ENCODE data around the gene CST9. TPM values are rescaled to one million over a fixed set of nuclear protein-coding genes. Genes with fewer than 3 reads are reported as not detected.
A peak's percentile ranks its signal among the peaks of the same experiment; 100 is the strongest.

CST9 gene
- total and polyA plus RNA-seq, 2 of the 13 experiments (the other 11 are each of a cell fraction or from before 2014, with no cell fraction given): 0.07 TPM; not detected in 1

- TF ChIP-seq REXO4 (CRISPR knock-in tag; IDR thresholded peaks at IDR 0.05; ENCODE audit: borderline replicate concordance) (peak; percentile 93; the same call in 1 of the 2 replicates), JUND (CRISPR knock-in tag; IDR thresholded peaks at IDR 0.05) (peak; percentile 65; the same call in 1 of the 2 replicates), NBN (conservative IDR thresholded peaks at IDR 0.05) (no peak), NPAS2 (CRISPR knock-in tag; IDR thresholded peaks at IDR 0.05; ENCODE audit: borderline replicate concordance) (no peak), SAFB2 (CRISPR knock-in tag; IDR thresholded peaks at IDR 0.05; ENCODE audit: borderline replicate concordance, low read depth) (peak; percentile 95; the same call in 1 of the 2 replicates), SALL2 (CRISPR knock-in tag; IDR thresholded peaks at IDR 0.05) (no peak; the same call in 1 of the 2 replicates), ZNF383 (CRISPR knock-in tag; IDR thresholded peaks at IDR 0.05; ENCODE audit: borderline replicate concordance) (peak; percentile 76; the same call in 1 of the 2 replicates), ZNF7 (CRISPR knock-in tag; IDR thresholded peaks at IDR 0.05) (0 out of 2 replicates have a peak, but pooled peaks have one; percentile 14), SMC3 (IDR thresholded peaks at IDR 0.05; ENCODE audit: low read length) (no peak), GTF2F1 (IDR thresholded peaks at IDR 0.05; ENCODE audit: low read length) (peak; percentile 92), ZBTB44 (CRISPR knock-in tag; IDR thresholded peaks at IDR 0.05) (peak; percentile 64; the same call in 1 of the 2 replicates), KDM5A (IDR thresholded peaks at IDR 0.05; ENCODE audit: borderline replicate concordance, low read length) (peak; percentile 61; the same call in 1 of the 2 replicates), ZNF431 (CRISPR knock-in tag; IDR thresholded peaks at IDR 0.05; ENCODE audit: borderline replicate concordance, low read depth) (peak; percentile 95), ATRX (CRISPR knock-in tag; IDR thresholded peaks at IDR 0.05; ENCODE audit: borderline replicate concordance) (no peak)
- TF ChIP-seq, protein P1, sequence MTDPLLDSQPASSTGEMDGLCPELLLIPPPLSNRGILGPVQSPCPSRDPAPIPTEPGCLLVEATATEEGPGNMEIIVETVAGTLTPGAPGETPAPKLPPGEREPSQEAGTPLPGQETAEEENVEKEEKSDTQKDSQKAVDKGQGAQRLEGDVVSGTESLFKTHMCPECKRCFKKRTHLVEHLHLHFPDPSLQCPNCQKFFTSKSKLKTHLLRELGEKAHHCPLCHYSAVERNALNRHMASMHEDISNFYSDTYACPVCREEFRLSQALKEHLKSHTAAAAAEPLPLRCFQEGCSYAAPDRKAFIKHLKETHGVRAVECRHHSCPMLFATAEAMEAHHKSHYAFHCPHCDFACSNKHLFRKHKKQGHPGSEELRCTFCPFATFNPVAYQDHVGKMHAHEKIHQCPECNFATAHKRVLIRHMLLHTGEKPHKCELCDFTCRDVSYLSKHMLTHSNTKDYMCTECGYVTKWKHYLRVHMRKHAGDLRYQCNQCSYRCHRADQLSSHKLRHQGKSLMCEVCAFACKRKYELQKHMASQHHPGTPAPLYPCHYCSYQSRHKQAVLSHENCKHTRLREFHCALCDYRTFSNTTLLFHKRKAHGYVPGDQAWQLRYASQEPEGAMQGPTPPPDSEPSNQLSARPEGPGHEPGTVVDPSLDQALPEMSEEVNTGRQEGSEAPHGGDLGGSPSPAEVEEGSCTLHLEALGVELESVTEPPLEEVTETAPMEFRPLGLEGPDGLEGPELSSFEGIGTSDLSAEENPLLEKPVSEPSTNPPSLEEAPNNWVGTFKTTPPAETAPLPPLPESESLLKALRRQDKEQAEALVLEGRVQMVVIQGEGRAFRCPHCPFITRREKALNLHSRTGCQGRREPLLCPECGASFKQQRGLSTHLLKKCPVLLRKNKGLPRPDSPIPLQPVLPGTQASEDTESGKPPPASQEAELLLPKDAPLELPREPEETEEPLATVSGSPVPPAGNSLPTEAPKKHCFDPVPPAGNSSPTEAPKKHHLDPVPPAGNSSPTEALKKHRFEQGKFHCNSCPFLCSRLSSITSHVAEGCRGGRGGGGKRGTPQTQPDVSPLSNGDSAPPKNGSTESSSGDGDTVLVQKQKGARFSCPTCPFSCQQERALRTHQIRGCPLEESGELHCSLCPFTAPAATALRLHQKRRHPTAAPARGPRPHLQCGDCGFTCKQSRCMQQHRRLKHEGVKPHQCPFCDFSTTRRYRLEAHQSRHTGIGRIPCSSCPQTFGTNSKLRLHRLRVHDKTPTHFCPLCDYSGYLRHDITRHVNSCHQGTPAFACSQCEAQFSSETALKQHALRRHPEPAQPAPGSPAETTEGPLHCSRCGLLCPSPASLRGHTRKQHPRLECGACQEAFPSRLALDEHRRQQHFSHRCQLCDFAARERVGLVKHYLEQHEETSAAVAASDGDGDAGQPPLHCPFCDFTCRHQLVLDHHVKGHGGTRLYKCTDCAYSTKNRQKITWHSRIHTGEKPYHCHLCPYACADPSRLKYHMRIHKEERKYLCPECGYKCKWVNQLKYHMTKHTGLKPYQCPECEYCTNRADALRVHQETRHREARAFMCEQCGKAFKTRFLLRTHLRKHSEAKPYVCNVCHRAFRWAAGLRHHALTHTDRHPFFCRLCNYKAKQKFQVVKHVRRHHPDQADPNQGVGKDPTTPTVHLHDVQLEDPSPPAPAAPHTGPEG (CRISPR knock-in tag; IDR thresholded peaks at IDR 0.05): peak; percentile 92
- TF ChIP-seq, protein P2, sequence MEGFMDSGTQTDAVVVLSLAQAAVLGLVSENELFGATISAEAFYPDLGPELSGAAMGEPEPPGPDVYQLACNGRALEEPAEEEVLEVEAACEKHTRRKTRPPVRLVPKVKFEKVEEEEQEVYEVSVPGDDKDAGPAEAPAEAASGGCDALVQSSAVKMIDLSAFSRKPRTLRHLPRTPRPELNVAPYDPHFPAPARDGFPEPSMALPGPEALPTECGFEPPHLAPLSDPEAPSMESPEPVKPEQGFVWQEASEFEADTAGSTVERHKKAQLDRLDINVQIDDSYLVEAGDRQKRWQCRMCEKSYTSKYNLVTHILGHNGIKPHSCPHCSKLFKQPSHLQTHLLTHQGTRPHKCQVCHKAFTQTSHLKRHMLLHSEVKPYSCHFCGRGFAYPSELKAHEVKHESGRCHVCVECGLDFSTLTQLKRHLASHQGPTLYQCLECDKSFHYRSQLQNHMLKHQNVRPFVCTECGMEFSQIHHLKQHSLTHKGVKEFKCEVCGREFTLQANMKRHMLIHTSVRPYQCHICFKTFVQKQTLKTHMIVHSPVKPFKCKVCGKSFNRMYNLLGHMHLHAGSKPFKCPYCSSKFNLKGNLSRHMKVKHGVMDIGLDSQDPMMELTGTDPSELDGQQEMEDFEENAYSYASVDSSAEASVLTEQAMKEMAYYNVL (CRISPR knock-in tag; IDR thresholded peaks at IDR 0.05; ENCODE audit: borderline replicate concordance): peak; percentile 49; the same call in 1 of the 2 replicates
These were observed 31.8 kb upstream of the CST9 start, which contains the start of gene CST3 (continued) for GRCh38 chr20:23637282-23638221.

Measured in HepG2 (cell line).